ENCODE measurements around the gene EML4. TPM values are rescaled to one million over a fixed set of nuclear protein-coding genes. Genes with fewer than 3 reads are reported as not detected.

Gene EML4
- total RNA-seq, 2 donors from 2014 or later = 68.2 to 76.5 TPM

DNA sequence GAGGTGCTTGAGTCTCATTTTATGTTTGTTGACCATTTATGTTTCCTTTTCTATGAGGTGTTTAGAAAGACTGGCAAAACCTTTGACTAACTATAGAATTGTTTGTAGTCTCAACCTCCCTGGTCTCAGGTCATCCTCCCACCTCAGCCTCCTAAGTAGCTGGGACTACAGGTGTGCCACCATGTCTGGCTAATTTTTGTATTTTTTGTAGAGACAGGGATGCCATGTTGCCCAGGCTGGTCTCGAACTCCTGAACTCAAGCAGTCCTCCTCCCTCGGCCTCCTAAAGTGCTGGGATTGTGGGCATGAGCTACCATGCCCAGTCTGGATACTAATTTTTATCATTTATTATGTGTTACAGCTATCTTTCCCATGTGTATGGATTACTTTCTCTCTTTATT lies 67.8 kb downstream of the EML4 start:
- DNase-seq (no peak), ATAC-seq (no peak)
- intact Hi-C loops (cut with DNase I, micrococcal nuclease) = no loop called here

DNA sequence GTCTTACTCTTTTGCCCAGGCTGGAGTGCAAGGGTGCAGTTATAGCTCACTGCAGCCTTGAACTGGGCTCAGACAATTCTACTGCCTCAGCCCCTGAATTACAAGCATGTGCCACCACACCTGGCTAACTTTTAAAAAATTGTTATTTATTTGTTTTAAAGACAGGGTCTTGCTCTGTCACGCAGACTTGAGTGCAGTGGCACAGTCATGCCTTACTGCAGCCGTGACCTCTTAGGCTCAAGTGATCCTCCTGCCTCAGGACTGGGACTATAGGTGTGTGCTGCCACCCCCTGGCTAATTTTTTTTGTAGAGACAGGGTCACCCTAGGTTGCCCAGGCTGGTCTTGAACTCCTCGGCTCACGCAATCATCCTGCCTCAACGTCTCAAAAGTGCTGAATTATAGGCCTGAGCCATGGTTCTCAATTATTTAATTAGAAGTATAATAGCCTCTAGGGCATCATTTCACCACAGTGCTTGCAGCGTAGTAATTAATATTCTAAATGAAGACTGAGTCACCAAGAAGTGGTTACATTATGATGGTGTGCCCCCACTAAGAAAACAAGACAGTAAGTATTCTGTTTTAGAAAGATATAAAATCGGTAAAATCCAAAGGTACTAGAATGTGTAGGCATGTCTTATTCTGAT lies 69.6 kb downstream of the EML4 start:
- intact Hi-C loops (cut with DNase I, micrococcal nuclease) = no loop called here
- ATAC-seq = peak; percentile 79
- DNase-seq = peak; percentile 52 to 61

DNA sequence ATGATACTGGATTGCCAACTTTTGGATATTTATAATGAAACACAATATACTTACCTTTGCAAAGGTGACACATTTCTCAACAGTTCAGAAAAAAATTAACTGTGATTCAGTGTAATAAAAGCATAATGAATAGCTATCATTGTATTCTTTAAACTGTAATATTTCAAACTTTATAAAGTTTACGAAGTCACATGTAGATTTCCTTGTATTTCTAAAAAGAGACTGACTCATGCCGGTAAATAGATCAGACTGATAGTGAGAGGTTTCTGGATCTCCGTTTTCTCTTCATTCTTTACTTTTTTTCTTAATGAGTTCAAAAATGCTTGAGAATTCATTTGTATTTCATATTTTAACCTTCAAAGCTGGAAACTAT lies 70.1 kb downstream of the EML4 start:
- no peak for ATAC-seq
- intact Hi-C loops (cut with DNase I, micrococcal nuclease) = no loop called here
- DNase-seq = no peak

DNA sequence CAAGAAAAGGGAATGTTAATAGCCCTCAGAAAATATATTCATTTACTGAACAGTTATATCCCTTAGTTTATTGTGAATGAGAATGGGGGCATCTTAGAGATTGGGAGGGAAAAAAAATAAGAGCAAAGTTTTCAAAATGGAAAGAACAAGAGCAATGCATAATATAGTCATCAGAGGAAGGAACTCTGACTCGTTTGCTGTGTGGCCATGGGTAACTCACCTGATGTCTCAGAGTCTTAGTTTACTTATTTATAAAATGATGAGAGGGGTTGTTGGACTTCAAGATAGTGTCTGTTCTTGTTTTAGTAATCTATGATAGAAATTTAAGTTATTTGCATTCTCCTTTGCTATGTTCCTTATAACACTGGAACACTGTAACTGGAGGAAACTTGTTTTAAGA lies 70.7 kb downstream of the EML4 start:
- DNase-seq (no peak), ATAC-seq (no peak)
- intact Hi-C loops (cut with DNase I, micrococcal nuclease) = no loop called here

DNA sequence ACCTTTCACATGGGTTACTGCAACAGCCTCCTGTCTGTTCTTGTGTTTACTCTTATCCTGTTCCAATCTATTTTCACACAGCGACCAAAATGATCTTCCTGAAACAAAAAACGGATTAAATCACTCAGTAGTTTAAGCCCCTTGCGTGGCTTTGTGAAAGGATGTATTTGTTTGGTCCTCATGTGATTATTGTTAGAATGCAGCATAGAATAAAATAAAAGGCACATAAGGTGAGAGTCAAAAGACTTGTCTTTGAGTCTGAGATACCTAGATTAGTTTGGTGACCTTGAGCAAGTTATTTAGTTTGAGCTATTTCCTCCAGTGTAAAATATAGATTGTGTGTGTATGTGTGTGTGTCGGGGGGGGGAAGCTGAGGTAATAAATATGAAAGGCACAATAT lies 72.4 kb downstream of the EML4 start:
- peak; percentile 18 for ATAC-seq
- DNase-seq = no peak
- intact Hi-C loops (cut with DNase I, micrococcal nuclease) = no loop called here

DNA sequence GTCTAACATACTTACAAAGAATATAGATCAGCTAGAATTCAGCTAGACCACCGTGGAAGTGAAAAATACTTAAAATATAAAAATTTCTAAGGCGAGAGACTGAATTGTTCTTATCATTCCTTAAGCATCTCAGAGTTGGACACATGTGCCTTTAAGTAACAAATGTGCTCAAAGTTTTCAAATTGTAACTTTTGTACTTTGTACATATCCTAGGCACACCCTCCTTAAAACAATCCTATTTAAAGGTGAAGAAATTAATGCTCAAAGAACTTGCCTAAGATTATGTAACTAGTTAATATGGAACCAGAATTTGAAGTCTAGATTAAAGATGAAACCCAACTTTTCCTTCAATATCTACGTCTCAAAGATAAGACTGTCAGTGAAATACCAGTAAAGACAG lies 74.1 kb downstream of the EML4 start:
- intact Hi-C loops (cut with DNase I, micrococcal nuclease) = no loop called here
- DNase-seq (no peak), ATAC-seq (peak; percentile 70)

DNA sequence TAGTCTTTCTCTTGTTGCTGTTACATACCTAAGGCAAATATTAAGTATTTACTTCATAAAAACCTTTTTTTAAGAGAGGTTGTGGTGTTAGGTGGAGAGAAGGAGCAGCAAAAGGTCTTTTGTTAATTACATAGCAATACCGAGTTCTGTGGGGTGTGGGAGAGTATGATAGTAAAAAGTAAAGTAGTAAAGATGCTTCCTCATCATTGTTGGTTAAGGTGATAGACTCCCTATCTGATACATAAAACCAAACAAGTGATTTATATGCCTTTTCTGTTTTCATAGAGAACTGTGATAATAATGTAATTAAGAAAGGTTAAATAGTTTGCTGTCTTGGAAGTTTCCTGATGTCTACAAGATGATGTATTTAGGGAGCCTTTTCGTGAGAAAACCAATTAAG lies 75.4 kb downstream of the EML4 start:
- ATAC-seq (peak; percentile 47), DNase-seq (no peak)
- intact Hi-C loops (cut with DNase I, micrococcal nuclease) = no loop called here

DNA sequence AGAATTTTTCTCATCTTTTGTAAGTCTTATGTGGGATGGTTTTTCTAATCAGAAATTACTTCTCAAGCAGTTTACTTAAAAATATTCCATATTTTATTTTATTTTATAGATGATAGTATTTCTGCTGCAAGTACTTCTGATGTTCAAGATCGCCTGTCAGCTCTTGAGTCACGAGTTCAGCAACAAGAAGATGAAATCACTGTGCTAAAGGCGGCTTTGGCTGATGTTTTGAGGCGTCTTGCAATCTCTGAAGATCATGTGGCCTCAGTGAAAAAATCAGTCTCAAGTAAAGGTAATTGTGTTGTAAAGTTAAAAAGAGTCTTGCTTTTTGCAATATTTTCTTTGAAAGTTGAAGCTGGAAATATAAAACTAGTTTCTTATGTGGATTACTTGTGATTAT lies 76.2 kb downstream of the EML4 start:
- no peak for DNase-seq
- intact Hi-C loops (cut with DNase I, micrococcal nuclease) = no loop called here

DNA sequence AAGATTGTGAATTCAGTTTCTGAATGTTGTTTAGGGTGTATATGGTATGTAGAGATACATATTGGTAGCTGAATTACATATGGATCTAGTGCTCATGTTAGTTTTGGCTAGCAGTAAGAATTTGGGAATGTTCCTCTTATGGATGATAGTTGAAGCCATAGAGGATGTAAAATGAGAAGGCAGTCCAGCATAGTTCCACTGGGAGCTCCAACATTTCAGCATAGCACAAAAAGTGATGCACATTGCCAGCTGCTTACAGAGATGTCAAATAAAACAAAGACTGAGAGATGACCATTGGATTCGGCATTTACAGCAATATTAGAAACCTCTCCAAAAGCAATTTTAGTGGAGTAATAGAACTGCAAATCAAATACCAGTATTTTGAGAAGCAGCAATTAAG lies 77.4 kb downstream of the EML4 start:
- intact Hi-C loops (cut with DNase I, micrococcal nuclease) = no loop called here
- DNase-seq (no peak), ATAC-seq (no peak)

More for the DNA sequence above, 76.2 kb downstream of the EML4 start:
- no peak for ATAC-seq

DNA sequence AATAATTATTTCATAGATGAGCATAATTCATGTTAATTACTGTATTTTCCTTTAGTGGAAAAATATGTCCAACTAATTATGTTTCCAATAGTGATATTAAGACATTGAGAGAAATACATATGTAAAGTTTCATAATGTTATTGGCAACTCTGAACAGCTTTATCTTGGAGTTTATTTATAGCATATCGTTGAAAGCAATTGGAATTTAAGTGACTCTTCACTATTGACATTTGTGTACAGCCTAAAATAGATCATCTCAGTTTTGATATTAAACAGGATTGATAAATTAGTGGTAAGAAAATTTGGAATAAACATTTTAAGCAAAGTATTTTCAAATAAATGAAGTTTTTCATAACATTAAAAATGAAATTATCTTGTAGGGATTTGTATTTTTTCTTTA lies 79.7 kb downstream of the EML4 start:
- intact Hi-C loops (cut with DNase I, micrococcal nuclease) = no loop called here
- no peak for DNase-seq
- ATAC-seq = no peak

DNA sequence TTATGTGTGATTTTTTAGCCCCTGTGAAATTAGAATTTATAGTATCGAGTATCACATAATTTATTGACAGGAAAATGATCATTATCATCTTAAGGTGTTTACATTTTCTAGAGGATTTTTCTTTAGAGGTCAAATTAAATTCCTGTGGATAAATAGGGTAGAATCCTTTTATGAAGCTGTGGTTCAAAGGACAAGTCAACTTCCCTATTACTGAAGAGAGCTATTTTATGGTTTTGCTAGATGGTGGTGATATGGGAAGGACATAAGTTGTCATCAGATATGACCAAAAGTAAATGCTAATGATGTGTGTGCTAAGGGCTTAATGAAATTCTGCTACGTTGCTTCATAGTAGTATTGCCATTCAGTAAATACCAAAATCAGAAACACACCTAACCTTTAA lies 80.1 kb downstream of the EML4 start:
- intact Hi-C loops (cut with DNase I, micrococcal nuclease) = no loop called here
- ATAC-seq = peak; percentile 80
- DNase-seq = no peak

DNA sequence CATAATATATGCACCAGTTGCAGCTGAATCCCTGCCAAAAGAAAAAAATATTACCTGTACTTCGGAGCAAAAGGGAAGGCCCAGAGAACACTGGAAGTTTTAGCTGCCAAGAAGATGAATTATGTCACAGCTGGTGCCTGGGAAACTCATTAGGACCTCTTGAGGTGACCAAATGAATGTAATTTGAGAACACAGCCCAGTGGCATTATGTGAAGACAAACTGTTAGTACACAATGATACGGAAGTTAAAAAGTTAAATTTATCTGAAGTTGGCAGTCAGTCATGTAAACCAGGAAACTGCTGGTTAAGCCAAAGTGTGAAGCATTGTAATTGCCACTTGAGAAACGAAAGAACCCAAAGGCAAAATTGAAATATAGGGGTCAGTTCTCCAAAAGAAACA lies 80.7 kb downstream of the EML4 start:
- intact Hi-C loops (cut with DNase I, micrococcal nuclease) = no loop called here
- ATAC-seq (peak; percentile 76), DNase-seq (peak in 1 of 2 donors; percentile 46)

DNA sequence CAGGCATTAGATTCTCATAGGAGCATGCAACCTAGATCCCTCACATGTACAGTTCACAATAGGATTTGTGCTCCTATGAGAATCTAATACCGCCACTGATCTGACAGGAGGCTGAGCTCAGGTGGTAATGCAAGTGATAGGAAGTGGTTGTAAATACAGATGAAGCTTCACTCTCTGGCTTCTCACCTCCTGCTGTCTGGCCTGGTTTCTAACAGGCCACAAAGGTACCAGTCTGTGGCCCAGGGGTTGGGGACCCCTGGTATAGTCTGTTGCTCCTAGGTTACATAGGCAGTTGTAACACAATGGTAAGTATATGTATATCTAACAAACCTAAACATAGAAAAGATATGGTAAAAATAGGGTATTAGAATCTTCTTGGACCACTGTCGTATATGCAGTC lies 81.8 kb downstream of the EML4 start:
- ATAC-seq (no peak), DNase-seq (no peak)
- intact Hi-C loops (cut with DNase I, micrococcal nuclease) = no loop called here

DNA sequence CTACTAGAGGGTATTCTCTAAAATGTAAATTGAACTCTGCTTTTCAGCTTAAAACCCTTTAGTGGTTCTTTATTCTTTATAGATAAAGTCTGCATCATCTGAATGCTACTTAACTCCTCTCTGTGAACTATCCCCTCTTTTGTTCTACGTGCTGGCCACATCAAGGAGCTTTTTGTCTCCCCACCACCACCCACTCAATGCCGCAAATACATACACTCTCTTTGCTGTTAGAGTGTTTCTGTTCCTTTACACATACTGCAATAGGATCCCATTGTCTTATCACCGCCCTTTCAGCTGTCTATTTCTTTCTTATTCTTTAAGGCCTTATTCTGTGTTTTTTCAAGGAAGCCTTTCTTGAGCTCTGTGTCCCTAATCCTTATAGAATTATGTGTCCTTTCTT lies 83.3 kb downstream of the EML4 start:
- intact Hi-C loops (cut with DNase I, micrococcal nuclease) = no loop called here
- ATAC-seq = no peak
- no peak for DNase-seq

DNA sequence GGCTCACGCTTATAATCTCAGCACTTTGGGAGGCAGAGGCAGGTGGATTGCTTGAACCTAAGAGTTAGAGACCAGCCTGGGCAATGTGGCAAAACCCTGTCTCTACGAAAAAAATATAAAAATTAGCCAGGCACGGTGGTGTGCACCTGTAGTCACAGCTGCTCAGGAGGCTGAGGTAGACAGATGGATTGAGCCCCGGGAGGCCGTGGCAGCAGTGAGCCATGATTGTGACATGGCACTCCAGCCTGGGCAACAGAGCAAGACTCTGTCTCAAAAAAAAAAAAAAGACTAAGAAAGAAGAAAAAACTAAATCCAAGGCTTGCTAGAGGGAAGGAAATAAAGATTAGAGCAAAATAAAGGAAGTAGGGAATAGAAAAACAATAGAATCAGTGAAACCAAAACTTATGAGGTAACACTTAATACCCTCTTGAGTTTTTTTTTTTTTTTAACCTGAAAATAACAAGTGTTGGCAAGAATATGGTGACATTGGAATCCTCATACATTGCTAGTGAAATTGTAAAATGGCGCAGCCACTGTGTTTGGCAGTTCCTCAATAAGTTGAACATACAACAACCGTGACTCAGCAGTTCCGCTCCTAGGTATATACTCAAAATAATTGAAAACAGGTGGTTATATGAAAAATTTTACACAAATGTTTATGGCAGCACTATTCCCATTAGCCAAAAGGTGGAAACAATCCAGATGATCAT lies 85.2 kb downstream of the EML4 start:
- DNase-seq = no peak

DNA sequence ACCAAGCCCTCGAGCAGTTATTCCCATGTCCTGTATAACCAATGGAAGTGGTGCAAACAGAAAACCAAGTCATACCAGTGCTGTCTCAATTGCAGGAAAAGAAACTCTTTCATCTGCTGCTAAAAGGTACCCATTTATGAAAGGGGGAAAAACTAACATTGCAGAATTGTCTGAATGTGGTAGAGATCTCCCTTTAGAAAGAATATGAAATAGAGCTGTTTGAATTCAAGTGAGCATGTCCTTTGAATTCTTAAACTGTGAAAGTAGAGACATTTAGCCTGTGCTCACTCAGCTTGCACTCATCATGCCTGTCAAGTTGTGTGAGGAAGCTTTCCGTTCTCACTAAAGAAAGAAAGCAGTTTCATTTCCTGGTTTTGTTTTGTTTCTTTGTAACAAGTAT lies 87.4 kb downstream of the EML4 start:
- DNase-seq (no peak), ATAC-seq (no peak)
- intact Hi-C loops (cut with DNase I, micrococcal nuclease) = no loop called here

More for the DNA sequence above, 85.2 kb downstream of the EML4 start:
- intact Hi-C loops (cut with DNase I, micrococcal nuclease) = no loop called here
- ATAC-seq = no peak

DNA sequence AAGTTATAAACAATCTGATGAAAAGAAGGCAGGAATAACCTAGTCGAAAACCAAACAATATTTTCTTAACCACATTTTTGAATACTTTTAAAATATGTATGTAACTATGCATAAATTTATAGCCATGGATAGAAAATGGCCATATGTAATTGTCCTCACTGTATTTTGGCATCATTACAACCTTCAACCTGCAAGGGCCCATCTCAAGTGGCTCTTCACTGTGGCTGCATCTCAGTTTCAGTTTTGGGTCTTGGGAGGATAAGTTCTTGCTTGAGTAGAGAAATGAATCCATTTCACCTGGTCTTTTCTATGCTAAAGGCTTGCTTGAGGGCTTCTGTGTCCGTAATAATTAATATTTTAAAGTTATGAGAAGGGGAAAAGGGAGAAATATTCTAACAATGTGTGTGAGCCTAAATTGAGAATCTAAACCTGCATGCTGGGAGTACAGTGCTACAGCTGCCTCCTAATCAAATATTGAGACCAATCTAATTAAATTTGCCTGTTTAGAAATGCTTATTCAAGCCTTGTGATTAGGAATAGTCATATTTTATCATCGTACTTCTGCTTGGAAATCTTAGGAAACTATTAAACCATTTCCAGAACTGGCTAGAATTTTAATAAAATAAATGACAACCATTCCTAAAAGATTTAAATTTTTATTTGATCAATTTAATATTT lies 92.5 kb downstream of the EML4 start:
- intact Hi-C loops (cut with DNase I, micrococcal nuclease) = no loop called here
- no peak for ATAC-seq
- DNase-seq = no peak

DNA sequence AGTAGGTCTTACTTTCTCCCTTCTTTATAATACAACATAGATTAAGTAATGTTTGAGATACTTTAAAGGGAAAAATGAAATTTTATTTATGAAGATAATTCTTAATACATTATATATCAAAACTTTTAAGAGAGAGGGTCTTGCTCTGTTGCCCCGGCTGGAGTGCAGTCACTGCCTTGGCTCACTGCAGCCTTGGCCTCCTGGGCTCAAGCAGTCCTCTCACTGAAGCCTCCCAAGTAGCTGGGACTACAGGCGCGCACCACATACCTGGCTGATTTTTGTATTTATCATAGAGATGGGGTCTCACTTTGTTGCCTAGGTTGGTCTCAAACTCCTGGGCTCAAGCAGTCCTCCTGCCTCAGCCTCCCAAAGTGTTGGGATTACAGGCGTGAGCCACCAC lies 97.1 kb downstream of the EML4 start:
- intact Hi-C loops (cut with DNase I, micrococcal nuclease) = no loop called here
- no peak for DNase-seq
- ATAC-seq = no peak

DNA sequence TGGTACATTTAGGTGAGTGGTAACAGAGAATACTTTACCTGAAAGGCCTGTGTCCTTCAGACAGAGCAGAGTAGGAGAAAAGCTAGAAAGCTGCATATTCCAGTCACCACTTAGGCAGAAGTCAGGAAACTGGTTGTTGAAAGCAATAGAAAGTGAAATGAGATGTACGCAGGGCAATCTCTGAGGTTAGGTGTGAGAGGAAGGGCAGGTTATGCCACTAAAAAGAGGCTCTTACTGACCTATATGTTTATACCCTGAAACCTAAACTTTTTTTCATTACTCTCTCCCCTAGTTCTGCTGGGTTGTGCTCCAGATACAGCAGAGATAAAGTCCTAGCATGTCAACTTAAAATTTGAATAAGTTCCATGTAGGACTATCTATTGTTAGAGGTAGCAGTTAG lies 98.4 kb downstream of the EML4 start:
- intact Hi-C loops (cut with DNase I, micrococcal nuclease) = no loop called here
- ATAC-seq = no peak
- no peak for DNase-seq

DNA sequence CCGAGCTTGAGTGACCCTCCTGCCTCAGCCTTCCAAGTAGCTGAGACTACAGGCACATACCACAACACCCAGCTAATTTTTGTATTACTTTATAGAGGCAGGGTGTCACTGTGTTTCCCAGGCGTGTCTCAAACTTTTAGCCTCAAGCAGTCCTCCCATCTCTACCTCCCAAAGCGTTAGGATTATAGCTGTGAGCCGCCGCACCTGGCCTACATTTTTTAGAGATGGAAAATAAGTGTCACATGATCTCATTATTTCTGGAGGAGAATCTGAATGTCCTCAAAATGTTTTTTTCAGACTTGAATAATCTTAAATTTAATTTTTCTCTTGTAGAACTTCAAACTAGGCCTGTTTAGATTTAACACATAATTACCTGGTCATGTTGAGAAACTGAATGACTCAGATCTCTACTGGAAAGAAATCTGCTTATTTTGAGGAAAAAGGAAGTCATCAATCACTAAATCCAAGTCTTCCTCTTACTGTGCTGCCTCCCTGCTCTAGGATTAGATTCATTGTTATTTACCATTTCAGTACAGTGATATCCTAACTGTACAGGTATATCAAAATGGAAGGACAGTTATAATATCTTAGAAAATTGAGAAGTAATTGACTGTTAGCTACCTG lies 99.5 kb downstream of the EML4 start:
- no peak for DNase-seq
- intact Hi-C loops (cut with DNase I, micrococcal nuclease) = no loop called here
- ATAC-seq = no peak

Measured in left colon (tissue), 2 donors.